Measurements from ENCODE around the gene CAMKK1.

Gene CAMKK1

DNA sequence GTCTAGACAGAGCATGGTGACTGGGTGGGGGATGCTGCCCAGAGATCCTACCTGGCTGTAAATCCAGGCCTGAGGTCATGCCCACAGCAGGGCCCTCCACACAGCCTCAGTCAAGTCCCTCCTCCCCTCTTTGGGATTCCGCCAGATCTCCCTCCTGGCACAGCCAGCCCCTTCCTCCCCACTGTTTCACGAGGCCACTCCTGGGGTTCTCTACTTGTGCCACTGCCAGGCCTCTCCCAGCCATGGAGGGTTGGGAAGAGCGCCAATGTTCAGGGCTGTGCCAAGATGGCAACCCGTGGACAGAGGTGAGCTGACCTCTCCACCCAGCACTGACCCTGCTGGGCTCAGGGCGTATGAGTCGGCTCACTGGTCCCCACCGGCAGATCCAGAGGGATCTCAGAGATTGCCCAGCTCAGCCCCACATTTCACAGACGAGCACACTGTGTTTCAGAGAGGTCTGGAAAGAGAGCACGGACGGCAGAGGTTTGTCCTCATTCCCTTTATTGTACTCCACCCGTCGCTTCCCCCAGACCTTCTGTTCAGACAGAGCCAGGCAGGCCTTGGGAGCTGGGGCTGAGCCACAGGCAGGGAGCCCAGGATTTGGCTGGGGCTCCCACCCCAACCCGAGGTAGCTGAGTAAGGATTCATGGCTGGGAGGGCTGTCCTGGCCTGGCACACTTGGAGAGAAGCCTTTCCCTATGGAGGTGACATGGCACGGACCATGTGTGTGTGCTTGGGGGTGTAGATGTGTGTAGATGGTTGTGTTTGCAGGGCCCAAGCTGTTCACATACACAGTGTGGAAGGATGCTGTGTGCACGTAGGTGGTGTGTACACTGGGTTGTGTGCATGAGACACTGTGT, 3.5 kb upstream of the CAMKK1 start:
- DNase-seq (ENCODE audit: low spot score): no peak

- no peak for DNase-seq (ENCODE audit: low spot score)
Measured at GRCh38 chr17:3895354-3895753, 2.5 kb upstream of the CAMKK1 start.

DNA sequence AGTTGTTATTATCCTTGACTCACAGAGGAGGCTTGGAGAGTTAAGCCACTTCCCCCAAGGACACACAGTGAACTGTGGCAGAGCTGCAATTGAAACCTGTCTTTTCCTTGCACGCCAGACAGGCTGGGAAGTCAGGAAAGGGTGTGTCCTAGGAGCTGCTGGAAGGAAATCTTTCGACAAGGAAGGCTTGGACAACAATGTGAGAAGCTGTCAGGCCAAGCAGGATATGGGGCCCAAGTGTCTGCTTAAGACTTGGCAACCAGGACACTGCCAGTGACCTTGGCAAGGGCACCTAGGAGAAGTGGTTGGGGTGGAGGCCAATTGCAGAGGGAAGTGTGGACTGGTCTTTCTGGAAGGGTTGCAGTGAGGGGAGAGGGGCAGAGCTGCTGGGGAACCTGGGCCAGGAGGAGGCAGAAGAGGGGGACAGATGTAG, 2.1 kb upstream of the CAMKK1 start:
- DNase-seq (ENCODE audit: low spot score): no peak

DNA sequence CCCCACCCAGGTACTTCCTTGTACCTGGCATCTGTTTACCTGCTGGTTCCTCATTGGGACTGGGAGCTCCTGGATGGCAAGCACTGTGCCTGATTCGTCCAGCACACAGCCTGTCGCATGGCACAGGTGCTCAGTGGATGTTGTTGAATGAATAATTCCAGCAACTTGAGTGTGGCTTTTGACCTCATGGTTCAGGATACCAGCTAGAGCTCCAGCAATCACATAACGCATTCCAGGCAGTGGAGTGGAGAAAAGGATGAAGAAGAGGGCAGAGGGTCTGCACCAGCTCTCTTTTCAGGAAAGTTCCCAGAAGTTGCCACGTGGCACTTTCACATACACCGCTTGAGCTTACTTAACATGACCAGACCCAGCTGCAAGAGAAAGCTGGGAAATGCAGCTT, 1.3 kb upstream of the CAMKK1 start:
- no peak for DNase-seq (ENCODE audit: low spot score)

DNA sequence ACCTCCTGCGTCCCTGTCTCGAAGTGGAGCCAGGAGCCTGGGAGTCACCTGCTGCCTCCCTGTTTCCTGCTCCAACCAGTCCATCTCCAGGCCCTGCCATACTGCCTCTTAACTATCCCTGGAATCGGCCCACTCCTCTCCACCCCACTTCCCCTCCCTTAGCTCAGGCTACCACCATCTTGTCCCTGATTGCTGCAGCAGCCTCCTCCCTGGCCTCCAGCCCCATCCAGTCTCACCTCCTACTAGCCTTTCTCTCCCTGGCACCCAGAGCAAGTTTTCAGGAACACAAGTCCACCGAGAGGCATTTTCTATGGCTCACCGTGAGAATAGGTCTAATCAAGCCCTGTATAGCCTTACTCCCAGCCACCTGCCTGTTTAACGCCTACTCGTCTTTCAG, 865 bp upstream of the CAMKK1 start:
- no peak for DNase-seq (ENCODE audit: low spot score)

GRCh38 chr17:3892095-3892998, 506 bp downstream of the CAMKK1 start:
- peak; percentile 46 for DNase-seq (ENCODE audit: low spot score)

- no peak for DNase-seq (ENCODE audit: low spot score)
Measured at GRCh38 chr17:3891626-3892094, 1.2 kb downstream of the CAMKK1 start.

DNA sequence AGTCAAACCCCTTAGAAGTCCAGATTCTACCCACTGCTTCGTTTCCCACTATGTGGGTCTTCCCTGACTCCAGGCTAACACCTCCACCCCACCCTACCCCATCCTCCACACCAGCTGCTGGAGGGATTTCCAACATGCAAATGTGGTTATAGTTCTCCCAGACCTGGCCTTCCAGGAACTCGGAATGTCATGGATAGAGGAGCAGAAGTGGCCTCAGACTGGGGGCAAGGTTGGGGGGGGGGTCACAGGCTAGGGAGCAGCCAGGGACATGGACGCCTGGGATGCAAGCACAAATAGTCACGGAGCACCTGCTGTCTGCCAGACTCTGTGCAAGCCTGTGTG, 2.0 kb downstream of the CAMKK1 start:
- DNase-seq (ENCODE audit: low spot score): no peak

DNA sequence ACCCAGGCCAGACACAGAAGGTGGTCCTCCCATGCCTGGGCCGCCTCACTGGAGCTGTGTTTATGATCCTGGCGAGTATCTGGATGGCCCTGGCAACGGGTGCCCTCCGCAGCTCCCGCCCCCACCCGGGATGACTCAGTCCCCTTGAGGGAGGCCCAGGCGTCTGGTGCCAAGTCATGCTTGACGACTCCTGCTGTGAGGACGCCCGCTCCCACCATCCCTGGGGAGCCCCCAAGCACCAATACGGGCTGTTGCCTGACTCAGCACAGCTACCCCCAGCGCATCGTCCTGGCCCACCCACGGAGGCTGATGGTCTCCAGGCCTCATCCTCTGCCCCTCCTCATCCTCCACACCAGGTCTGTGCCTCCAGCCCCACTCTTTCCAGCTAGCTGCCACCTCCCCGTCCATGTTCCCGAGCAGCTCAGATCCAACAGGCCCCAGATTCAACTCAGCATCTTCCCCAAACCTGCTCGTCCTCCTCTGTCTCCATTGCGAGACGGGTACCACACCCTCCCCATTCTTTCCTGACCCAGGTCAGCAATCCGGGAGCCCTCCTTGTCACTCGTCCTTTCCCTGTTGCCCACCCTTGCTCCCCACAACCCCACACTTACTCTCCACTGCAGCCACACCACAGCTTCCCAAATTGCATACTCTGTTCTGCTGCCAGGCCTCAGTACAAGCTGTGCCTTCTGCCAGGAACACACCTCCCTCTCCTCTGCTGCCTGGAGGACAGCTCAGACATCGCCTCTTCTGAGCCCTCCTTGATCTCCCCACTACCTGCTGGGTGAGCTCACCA, 2.6 kb downstream of the CAMKK1 start:
- no peak for DNase-seq (ENCODE audit: low spot score)

- DNase-seq (ENCODE audit: low spot score): no peak
Measured at GRCh38 chr17:3889325-3890012, 3.4 kb downstream of the CAMKK1 start.

DNA sequence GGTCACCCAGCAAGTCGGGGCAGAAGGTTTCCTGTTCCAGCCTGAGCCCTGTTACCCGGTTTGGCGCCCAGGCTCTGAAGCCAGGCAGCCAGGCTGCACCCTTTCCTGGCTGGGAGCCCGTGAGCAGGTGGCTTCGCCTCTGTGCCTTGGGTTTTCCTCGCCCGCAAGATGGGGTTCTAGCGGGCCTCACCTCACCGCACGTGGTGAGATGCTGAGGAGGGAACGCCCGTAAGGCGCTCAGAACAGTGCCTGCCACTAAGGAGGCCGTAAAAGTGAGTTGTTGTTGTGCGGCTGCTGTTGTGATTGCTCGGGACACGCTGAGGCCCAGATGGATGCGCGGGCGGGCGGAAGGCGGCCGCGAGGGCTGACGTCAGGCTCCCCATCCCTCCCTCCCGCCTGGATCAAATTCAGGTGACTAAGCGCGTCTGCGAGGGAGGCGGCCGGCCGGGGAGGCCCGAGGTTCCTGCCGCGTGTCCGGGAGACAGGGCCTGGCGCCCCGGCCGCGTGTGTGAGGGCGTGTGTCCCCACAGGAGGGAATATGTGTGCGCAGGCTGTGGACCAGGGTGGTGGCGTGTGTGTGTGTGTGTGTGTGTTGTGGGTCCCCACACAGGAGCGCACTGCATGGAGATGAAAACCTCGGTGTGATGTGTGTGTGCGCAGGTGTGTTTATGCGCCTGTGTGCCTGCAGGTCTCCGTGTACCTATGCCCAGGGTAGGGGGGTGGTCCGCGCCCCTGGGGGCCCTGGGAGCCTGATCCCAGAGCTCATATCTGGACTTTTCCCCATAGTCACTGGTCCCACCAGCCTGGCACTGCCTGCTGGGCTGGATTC, 4.3 kb downstream of the CAMKK1 start:
- no peak for DNase-seq (ENCODE audit: low spot score)

GRCh38 chr17:3887804-3888203, 5.0 kb downstream of the CAMKK1 start:
- DNase-seq (ENCODE audit: low spot score): no peak

DNA sequence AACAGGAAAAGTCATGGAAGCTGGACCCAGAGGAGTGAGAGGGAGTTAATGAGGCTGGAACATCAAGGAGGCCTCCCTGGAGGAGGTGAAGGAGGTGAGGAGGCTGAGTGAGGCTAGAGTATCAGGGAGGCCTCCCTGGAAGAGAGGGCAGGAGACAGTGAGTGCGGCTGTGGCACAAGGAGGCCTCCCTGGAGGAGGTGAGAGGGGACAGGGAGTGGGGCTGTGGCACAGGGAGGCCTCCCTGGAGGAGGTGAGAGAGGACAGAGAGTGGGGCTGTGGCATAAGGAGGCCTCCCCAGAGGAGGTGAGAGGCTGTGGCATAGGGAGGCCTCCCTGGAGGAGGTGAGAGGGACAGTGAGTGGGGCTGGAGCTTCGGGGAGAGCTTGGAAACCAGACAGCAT, 5.5 kb downstream of the CAMKK1 start:
- no peak for DNase-seq (ENCODE audit: low spot score)

- peak; percentile 73 for DNase-seq (ENCODE audit: low spot score)
Measured at GRCh38 chr17:3886776-3887175, 6.1 kb downstream of the CAMKK1 start.

DNA sequence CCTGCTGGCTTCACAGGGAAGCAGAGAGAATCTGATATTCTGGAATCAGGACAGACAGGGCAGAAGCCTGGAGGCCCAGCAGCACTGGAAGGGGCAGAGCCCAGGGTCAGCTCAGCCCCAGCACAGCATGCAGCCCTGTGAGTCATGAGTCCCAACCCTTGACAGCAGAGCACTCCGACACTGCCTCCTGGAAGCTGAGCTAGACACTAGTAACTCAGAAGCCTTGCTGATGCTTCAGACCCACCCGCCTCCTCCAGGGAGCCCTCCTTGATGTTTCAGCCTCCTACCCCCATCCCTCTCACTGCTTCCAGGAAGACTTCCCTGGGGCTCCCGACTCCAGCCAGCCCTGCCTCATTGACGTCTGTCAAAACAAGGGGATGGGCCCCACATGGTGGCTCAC, 6.9 kb downstream of the CAMKK1 start:
- no peak for DNase-seq (ENCODE audit: low spot score)

DNA sequence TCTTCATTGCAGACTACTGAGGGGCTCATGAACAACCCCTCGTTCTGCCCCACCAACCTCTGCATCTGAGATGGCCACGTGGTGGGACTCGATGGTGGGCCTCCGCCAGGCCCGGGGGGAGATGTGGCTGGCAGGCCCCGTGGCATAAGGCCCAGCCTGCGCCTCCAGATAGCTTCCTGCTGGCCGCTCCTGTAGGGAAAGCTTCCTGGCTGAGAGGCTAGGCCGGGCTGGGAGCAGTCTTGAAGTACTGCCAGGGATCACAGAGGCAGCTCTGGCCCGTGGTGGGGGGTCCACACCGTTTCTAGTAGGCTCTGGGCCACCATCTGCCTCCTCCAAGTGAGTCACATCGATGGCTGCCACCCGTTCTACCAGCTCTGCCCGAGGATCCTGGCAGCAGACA, 7.6 kb downstream of the CAMKK1 start:
- DNase-seq (ENCODE audit: low spot score): no peak

GRCh38 chr17:3884188-3884587, 8.7 kb downstream of the CAMKK1 start:
- DNase-seq (ENCODE audit: low spot score): no peak

GRCh38 chr17:3882276-3882675, 10.6 kb downstream of the CAMKK1 start:
- no peak for DNase-seq (ENCODE audit: low spot score)

DNA sequence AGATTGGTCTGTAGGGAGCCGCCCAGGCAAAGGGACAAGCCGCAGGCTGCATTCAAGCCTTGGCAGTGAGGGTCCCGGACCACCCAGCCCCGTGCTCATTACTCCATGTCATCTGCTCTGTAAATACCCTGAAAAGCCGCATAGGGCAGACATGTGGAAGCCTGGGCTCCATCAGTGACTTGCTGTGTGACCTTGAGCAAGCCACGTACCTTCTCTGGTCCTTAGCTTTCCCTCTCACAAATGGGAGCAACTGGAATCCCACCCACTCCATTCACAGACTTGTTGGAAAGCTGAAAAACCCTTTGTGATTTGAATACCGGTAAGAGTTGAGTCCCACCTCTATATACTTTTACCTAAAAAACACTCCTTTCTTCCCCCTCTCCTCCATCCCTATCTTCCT, 11.9 kb downstream of the CAMKK1 start:
- DNase-seq (ENCODE audit: low spot score): no peak

DNA sequence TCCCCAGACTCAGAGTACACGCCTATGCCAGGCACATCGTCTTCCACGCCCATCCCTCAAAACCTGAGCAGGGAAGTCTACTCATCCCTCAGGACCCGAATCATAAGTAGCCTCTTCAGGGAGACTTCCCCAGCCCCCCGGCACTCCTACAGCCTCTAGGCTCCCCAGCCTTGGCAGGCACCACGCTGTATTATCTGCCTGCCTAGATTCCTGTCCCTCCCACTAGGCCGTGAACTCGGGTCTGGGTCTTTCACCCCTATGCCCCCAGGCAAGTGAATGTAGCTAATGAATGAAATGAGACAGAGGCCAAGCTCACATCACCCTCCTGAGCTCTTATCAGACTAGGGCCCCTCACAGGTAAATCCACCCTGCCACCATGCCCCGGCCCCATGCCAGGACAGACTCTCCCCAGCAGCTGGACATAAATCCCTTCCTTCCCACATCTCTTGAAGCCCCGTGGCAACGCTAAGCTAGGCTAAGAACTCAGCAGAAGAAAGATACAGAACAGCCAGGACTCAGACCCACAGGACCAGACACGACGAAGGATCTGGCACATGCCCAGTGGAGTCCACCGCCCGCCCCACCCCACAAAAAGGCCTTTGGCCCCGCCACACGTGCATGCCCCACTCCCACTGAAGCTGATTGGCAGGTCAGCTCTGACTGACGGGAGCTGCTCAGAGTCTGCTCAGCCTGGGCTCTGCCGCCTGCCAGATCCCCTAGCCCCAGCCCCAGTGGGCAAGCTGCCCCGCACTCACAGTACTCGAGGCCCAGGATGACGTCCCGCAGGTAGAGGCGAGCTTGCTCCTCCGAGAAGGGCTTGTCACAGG, 13.0 kb downstream of the CAMKK1 start:
- DNase-seq (ENCODE audit: low spot score): no peak
